Measurements from ENCODE around the gene SLC25A19.

The SLC25A19 gene

DNA sequence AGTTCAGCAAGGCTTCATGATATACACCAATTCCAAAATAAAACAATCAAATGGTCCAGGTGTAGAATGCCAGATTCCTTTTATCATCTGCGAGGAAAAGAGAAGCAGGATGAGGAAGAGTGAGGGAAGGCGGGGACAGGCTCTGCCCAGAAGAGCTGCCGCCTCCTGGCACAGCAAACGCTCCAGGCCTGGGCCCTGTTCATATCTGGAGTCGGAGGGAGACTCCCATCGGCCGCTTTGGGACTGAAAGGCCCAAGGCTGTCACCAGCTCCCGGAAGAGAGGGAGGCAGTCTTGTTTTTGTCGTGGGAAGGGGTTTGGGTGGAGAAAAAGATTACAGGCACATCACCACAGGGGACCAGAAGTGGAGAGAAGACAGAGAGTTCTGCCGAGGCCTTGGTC is 29.0 kb upstream of the SLC25A19 start:
- in situ Hi-C loops (cut with HindIII; ENCODE audit: low sequenced_read_pairs) = no loop called here
- H3K4me3 ChIP-seq (ENCODE audit: low read depth, low read length) = no peak overlapping the region
- DNase-seq (ENCODE audit: low read depth, low spot score) = no peak
- TF ChIP-seq, protein P1, sequence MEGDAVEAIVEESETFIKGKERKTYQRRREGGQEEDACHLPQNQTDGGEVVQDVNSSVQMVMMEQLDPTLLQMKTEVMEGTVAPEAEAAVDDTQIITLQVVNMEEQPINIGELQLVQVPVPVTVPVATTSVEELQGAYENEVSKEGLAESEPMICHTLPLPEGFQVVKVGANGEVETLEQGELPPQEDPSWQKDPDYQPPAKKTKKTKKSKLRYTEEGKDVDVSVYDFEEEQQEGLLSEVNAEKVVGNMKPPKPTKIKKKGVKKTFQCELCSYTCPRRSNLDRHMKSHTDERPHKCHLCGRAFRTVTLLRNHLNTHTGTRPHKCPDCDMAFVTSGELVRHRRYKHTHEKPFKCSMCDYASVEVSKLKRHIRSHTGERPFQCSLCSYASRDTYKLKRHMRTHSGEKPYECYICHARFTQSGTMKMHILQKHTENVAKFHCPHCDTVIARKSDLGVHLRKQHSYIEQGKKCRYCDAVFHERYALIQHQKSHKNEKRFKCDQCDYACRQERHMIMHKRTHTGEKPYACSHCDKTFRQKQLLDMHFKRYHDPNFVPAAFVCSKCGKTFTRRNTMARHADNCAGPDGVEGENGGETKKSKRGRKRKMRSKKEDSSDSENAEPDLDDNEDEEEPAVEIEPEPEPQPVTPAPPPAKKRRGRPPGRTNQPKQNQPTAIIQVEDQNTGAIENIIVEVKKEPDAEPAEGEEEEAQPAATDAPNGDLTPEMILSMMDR (IDR thresholded peaks at IDR 0.05; ENCODE audit: low read depth, low read length) = no peak

DNA sequence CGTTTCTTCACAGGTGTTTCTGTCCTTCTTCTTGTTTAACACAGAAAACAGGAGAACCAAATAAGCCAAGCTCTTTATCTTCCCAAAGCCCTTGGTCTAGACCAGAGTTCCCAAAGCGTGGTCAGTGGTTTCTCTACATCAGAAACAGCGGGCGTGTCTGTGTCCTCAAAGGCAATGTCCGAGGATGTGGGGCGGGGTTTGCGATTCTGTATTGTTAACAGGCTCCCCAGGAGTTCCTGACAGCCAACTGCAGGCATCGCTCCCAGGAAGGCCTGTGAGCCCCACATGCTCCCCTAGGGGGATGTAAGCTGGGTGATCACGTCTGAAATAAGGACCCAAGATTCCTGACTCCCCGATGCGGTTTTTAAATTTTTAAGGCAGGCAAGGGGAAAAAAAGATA is 28.4 kb upstream of the SLC25A19 start:
- in situ Hi-C loops (cut with HindIII; ENCODE audit: low sequenced_read_pairs) = no loop called here
- TF ChIP-seq, protein P1 (IDR thresholded peaks at IDR 0.05; ENCODE audit: low read depth, low read length) = no peak

DNA sequence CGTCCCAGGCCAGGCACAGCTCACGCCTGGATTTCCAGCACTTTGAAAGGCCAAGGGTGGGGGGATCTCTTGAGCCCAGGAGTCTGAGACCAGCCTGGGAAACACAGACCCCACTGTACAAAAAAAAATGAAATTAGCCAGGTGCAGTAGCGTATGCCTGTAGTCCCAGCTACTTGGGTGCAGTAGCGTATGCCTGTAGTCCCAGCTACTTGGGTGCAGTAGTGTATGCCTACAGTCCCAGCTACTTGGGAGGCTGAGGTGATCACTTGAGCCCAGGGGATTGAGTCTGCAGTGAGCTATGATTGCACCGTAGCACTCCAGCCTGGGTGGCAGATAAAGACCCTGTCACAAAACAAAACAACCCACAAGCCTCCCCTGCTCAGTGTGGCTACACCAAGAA is 27.0 kb upstream of the SLC25A19 start:
- no peak for DNase-seq (ENCODE audit: low read depth, low spot score)
- in situ Hi-C loops (cut with HindIII; ENCODE audit: low sequenced_read_pairs) = no loop called here
- TF ChIP-seq, protein P1 (IDR thresholded peaks at IDR 0.05; ENCODE audit: low read depth, low read length) = no peak
- H3K4me3 ChIP-seq (ENCODE audit: low read depth, low read length) = no peak overlapping the region

More for the DNA sequence above, 28.4 kb upstream of the SLC25A19 start:
- DNase-seq (ENCODE audit: low read depth, low spot score) = peak; percentile 42
- H3K4me3 ChIP-seq (ENCODE audit: low read depth, low read length) = no peak overlapping the region

DNA sequence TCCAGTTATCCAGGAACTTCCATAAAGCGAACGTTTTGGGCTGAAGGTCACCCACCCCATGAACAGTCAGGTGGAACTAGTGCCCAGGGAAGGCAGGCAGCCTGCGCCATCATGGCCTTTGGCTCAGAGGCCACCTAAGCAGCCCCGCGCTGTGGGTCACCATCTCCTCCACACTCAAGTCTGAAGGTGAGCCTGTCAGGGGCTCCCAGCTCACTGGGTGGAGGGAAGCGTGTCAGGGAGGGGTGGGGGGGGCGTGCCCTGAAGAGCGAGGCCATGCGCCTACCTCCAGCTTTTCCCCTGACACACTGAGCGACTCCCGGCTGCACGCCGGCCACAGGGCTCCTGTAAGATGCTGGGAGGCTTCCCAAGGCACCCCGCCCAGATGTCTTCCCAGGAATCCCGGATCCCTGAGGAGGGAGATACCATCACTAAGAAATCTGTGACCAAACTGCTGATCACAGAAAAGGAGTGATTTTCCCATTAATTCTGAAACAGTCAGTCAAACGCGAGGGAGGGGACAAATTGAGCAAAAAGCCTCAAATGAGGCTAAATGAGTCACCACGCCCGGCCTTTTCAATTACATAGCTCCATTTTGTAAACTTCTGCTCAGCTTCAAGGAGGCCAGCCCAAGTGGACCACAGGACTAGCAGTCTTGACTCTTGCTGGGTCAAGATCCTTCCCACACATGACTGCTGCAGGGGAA is 26.5 kb upstream of the SLC25A19 start:
- TF ChIP-seq, protein P1 (IDR thresholded peaks at IDR 0.05; ENCODE audit: low read depth, low read length) = no peak
- no peak overlapping the region for H3K4me3 ChIP-seq (ENCODE audit: low read depth, low read length)
- DNase-seq (ENCODE audit: low read depth, low spot score) = no peak
- in situ Hi-C loops (cut with HindIII; ENCODE audit: low sequenced_read_pairs) = no loop called here

DNA sequence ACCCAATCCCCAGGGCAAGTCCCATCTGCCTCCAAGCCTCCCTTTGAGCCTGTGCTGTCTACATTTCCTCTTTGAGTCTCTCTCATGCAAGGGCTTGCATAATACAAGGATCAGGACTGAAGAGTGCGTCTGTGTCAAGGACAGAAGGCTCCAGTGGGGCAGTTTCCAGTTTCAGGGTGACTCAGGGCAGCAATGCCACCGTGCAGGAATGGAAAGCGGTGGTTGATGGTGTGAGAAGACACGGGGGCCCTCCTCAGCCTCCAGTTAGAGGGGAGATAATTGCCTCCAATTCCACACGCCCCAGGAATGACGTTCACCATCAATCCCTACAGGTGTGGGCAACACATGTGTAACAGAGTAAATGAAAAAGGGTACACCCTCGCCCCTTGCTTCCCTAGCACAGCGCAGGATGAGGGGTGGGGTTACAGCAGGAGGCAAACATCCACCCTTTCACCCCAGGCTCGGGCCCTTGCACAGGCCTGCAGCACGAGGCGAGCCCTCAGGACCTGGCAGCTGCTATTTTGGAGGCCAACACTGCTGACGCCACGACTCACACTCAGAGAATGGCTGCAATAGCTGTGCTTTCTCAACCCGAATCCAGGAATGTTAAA is 24.8 kb upstream of the SLC25A19 start:
- in situ Hi-C loops (cut with HindIII; ENCODE audit: low sequenced_read_pairs) = no loop called here
- no peak overlapping the region for H3K4me3 ChIP-seq (ENCODE audit: low read depth, low read length)
- TF ChIP-seq, protein P1 (IDR thresholded peaks at IDR 0.05; ENCODE audit: low read depth, low read length) = no peak
- no peak for DNase-seq (ENCODE audit: low read depth, low spot score)

DNA sequence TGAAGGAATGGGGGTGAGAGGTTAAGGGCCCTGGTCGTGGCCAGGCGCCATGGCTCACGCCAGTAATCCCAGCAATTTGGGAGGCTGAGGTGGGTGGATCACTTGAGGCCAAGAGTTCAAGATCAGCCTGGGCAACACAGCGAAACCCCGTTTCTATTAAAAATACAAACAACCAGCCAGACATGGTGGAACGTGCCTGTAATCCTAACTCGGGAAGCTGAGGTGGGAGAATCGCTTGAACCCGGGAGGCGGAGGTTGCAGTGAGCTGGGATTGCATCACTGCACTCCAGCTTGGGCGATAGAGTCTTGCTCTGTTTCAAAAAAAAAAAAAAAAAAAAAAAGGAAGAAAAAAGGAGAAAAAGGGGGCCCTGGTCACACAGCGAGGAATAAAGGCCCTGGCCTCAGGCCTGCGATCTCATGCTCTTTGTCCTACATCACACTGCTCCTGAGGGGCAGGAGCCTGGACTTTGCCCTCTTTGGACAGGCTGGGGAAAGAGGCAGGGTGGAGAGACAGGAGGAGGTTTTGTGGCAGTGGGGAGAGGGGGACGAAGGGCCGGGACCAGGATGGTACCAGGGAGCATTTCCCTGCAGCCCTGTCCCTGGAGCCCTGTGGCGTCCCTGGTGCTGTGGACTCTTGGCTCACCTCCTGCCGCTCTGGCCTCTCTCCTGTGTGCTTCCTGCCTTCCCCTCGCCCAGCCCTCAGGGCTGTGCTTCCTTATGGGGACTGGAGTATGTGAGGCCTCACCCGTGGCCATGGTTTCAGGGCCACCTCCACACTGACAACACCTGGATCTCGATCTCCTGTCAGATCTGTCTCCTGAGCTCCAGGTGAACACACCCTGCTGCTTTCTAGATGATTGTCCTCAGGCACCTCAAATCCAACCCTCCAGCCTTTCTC is 19.7 kb upstream of the SLC25A19 start:
- in situ Hi-C loops (cut with HindIII; ENCODE audit: low sequenced_read_pairs) = no loop called here
- H3K4me3 ChIP-seq (ENCODE audit: low read depth, low read length) = no peak overlapping the region
- DNase-seq (ENCODE audit: low read depth, low spot score) = no peak
- TF ChIP-seq, protein P1 (IDR thresholded peaks at IDR 0.05; ENCODE audit: low read depth, low read length) = no peak
